NOMO-1 (cell line): ENCODE measurements around the gene TNNC1.

Source experiments
- DNase-seq, 2 experiments: peaks; one replicate each; lab custom pipeline; 2025; ENCODE audit not compliant: unreplicated experiment in 2 of 2; lab: John Stamatoyannopoulos, UW

Gene TNNC1

DNA sequence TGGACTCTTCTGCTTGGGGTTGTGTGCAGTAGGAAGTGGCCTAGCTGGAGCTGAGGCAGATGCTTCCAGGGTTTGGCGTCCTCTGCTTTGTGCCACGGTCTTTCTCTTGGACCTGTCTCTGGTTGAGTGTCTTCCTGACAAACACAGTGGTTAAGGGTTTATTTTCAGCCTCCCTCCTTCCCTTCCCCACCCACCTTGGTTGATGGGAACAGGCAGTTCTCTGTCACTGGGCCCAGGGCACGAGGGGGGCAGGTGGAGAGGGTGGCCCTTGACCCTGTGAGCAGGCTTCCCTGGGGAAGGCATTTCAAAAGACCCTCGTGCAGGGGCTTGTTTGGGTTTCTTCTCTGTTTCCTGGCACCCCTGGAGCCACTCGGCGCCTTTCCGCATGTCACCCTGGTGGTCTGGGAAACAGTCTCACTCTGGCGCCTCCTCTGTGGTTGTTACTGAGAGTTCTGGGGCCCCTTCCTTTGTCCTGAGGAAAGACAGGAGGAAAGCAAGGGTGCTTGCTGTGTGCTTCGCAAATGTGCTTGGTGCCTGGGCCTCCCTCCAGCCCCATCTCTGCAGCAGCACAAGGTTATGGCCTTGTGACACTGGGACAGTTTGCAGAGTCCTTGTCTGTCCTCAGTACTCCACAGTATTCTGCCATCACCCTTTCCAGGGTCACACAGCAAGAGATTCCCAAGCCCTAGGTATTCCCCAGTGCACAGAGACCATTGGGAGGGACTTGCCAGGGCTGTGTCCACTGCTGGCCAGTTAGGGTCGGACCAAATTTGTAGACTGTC is 31.0 kb upstream of the TNNC1 start:
- no peak for DNase-seq

DNA sequence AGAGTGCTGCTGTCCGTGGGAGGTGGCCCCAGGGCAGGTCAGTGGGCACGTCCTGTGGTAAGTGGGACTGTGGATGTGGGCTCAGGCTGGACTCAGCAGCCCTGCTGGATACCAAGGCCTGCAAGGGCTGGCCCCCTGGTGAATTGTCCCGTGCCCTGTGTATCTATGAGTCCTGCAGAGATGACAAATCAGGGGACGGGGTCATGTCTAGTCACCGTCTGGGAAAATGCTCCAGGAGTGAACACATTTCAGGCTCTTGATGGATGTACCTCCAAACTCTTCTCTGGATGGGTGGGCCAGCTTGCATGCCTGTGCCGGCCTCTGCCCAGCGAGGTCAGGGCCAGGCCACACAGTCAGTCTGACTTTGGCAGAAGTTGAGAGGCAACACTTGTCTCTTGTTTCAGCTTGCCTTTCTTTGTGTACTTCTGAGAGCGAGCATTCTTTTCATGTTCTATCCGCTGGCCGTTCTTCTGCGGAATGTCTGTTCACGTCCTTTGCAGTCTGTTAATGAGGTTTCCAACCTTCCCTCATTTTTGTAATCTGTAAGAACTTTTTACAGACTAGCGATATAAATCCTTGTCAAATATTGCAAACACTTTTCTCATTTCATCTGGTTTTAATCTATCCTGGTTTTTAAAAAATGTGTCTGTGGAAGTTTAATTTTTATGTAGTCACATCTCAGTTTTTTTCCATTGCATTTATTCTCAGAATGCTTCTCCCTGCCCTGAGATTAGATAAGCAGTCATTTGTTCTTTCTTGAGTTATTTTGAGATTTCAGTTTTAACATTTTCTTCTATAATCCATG is 29.9 kb upstream of the TNNC1 start:
- no peak for DNase-seq

DNA sequence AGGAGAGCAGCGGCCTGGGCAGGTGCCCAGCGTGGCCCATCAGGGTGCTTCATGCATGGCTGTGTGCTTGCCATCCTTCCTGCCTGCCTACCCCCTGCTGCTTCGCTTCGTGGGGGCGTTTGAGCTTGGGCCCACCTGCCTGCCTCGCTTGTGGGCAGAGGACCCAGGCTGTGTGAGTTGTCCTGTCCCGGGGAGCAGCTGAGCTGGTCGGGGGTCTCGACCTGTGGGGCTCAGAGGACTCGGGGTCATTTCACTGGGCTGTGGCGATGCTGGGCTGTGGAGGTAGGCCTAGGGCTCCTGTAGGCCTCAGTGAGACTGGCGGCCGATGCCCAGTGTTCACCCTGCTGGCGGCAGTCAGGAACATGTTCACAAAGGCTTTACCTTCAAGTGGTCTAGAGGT is 29.2 kb upstream of the TNNC1 start:
- no peak for DNase-seq

DNA sequence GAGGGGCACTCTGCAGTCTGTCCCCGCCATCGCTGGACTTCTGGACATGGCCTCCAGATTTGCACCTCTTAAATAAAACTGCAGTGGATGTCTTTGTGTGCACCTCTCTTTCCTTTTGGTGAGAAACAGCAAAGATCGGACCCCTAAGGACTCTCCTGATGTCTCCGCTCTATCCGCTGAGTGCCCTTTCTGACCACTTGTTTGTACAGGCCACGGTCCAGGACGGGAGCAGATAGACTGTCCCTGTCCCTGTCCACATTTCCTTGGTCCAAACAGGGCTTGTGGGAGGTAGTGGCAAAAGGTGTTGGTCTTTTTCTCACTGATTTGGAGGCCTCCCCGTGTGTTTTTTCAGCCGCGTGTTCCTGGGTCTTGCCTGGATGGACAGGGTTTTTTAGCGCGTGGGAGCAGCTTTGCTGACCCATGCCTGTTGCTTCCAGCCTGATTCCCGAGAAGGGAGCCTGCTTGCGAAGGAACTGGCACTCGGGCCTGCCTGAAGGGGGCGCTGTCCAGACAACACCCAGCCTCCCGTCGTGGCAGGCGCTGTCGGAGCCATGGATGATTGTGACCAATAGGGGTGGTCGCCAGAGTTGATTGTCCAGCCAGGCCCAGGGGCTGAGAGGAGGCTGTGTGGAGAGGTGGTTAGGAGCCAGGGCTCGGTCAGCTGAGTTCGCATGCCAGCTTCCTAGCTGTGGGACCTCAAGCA is 28.1 kb upstream of the TNNC1 start:
- DNase-seq, result no peak

DNA sequence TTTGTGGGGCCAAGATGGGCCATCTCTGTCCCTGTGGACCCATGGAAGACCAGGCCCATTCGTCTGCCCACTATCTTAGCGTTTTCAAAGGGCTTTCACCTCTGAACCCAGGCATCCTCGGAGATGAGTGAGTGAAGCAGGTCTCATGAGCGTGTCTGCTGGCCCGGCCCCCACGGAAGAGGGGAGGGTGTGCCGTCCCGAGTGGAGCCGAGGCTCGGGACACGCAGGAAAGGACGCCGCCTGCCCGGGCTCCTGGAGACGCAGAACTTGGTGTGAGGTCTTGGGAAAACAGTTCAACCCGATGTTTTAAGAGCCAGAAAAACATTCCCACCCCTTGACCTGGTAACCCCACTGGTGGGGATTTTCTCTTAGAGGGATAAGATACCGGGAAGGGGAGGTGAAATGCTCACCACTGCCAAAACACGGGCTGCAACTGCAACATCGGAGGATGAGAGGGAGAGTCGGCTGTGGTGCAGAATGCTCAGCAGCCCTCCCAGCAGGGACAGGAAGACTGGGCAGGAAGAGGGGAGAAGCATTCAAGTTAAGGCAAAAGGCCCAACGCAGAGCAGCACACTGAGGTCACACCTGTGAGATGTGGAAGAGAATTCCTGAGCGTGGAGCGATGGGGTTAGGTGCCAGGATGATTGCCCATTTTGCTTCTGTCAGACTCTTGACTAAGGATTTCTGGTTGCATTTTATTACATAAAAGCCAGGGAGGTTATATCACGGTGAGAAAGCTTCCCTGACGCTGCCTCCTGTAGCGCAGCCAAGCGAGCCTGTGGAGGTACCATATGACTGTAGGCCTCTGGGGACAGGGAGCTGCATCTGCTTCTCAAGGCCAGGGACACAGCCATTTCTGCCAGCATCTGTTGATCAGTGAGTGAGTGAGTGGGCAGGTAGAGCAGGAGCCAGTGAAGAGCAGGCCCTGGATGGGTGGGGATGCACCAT is 27.2 kb upstream of the TNNC1 start:
- DNase-seq, result no peak

DNA sequence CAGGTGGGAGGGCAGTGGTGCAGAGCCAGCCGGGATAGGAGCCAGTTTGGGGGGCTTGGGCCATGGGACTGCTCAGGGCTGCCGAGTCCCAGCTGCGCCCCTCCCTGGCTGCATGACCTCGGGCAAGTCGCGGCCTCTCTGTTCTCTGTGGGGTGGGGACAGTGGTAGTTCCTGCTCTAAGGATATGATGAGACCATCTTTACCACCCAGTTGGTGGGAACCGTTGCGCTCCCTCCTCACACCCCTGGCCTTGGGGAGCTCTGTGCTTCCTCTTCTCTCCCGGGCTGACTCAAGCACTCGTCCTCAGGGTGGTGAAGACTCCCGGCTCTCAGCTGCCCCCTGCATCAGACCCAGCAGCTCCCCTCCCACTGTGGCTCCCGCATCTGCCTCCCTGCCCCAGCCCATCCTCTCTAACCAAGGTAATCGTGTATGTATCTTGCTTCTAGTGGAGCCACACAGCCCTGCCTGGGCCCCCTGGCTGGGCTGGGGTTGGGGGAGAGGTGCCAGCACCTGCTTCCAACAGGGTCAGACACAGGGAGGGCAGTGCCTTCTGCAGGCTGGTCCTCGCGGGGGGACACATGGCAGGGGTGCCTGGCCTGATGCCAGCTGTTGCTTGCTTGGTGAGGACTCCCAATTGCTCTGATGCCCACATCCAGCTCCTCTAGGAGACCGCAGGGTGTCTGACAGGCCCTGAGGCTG is 26.2 kb upstream of the TNNC1 start:
- no peak for DNase-seq

DNA sequence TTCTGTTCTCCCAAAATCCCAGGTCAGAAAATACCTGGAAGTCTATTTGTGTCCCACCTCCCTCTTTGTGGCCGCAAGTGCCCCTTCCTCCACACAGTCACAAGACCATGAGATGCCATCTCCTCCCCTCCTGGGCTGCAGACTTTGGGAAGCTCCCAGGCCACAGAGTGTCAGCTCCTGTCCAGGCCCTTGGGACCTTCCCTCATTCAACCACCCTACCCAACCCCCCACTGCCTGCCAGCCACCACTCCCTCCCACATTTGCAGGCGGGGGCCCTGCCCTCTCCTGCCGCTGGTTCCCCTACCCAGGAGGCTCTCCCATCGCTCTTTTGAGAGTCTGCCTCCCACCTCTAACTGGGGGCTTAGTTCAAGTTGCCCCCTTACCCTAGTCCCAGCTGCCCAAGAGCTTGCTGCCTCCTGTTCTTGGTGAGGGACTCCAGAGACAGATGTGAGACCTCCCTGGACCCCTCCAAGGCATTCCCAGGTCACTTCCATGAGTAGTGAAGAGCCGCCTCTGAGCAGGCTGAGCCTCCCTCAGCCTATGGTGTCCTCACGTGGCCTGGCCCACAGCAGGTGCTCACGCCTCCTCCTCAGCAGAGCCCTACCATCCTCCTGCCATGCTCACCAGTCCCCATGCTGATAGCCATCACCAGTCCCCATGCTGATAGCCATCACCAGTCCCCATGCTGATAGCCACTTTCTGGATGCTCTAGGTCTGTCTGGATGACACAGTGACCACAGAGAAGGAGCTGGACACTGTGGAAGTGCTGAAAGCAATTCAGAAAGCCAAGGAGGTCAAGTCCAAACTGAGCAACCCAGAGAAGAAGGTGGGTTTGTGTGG is 25.4 kb upstream of the TNNC1 start:
- DNase-seq, result no peak

DNA sequence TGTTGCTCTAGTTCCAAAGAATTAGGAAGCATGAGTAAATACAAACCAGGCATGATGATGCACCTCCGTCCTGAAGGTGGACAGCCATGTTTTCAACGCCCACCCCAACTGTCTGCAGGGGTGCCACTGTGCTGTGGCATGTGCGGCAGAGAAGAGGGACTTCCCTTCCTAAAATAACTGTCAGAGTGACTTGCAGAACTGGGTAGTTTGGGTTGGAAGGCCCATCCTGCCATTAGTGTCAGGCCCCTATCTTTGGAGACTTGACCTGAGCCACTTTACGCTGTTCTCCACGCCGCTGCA is 23.9 kb upstream of the TNNC1 start:
- no peak for DNase-seq

DNA sequence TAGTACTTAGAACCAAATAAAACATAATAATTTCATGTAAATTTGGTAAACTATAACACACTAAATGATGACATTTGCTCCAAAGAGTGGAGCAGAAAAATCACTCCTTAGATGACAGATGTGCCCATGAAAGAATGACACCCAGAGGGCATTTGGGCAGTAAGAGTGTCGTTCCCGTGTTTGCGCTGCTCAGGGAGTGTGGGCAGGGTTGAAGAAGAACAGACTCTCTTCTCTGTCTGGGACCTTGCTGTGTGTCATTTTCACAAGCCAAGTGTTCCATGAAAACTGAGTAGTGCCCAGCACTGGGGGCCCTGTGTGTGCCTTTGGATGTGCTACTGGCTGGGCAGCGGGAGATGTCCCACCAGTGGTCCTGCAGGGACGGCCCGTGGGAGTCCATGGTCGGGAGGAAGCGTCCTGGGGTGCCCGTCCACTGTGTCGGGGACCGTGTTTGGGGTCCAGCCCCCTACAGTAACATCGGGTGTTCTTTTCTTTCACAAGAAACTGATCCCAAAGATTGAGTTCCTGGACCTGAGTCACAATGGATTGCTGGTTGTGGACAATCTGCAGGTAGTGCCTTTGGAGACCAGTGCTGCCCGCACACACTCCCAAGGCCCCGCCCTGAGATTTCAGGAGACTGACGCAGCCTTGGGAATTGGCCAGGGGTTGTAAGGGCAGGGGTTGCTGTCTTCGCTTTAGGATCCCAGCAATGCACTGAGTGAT is 23.4 kb upstream of the TNNC1 start:
- DNase-seq, result no peak

DNA sequence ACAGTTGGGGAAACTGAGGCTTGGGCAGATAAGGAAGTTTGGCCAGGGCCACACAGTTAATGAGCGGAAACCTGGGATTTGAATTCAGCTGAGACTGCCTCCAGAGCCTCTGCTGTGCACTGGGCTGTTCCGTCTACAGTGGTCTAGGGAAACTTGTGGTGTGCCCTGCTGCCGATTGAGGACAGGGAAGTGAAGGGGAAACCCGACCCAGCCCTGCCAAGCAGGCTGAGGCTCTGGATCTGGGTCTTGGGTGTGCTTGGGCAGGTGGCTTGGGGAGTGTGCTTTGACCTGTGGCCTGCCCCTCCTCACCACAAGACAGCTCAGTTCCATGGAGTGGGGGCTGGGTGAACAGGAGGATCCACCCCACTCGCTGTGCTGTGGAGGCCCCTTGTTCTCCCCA is 19.2 kb upstream of the TNNC1 start:
- DNase-seq, result no peak

DNA sequence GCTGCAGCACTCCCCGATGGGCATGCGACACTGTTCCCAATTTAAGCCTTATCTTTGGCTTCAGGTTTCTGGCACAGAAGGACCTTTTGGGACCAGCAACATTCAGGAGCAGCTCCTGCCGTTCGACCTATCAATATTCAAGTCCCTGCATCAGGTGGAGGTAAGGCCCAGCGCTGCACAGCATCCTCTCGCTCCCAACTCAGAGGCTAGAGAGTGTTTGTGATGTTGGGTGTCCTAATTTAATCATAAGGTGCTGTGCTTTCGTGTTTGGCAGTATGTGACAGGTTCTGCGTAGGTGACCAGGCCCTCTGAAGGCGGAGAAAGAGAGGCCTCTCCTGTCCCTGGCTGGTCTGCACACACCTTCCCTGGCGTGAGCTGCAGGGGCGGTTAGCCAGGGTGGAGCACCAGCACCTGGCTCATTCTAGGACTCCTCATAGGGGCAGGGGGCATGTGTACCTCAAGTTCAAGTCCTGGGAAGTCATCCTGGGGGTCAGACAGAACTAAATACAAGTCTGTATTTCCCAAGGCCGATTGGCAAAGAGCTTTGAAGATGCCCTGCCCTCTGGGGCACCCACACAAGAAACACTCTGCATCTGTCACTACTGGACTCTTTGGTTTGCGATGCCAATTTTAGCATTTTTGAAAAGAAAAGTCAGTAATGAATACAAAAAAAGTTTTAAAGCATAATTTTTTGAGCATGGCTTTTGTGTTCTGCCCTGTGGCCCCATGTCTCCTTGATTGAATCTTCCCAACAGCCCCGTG is 18.6 kb upstream of the TNNC1 start:
- no peak for DNase-seq

DNA sequence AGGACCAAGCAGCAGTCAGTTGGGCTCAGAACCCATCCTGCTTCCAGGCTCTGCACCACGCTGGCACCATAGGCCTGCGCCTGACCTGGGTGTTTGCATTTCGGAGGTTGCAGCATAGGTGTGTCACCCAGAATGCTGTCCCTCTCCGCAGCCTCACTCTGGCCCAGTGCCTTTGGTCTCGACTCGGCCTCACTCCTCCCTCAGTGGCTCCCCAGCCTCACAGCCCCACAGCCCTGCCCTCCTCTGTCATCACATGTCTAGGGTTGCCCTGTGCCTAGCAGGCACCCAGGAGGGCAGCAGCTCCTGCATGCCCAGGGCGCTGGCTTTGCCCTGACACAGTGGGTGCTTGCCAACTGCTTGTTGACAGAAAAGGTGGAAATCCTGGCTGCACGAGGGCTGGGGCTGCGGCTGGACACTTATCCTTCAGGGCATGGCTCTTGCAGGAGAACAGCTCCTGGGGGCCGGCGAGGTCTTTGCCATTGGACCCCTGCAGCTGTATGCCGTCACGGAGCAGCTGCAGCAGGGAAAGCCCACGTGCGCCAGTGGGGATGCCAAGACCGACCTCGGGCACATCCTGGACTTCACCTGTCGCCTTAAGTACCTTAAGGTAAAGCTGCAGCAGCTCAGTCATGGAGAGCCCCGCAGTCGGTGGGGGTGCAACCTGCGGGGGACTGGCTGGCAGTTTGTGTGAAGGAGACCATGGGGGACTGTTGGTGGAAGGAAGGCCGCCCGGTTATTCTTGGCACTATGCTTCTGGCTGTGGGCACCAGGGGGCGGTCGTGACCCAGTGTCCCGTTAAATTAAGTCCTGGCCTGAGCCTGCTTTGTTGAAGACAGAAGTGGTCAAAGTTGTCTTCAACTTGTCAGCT is 17.8 kb upstream of the TNNC1 start:
- peak; percentile 21 to 54 for DNase-seq

DNA sequence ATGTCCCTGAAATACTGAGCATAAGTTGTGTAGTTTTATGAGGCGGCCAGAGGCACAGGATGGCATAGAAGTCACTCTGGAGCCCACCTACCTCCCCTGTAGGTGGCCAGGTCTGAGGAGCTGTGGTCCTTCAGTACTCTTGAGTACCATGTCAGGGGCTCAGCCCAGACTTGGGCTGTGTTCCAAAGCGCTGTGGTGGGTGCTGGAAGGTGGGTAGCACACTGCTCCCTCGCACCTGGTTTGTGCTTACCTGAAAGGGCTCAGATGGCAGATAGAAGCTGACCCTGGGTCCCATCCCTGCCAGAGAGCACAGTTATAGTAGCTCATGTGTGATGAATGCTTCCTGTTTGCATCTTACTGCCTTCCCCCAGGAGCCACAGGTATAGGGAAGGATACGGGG is 17.1 kb upstream of the TNNC1 start:
- no peak for DNase-seq

DNA sequence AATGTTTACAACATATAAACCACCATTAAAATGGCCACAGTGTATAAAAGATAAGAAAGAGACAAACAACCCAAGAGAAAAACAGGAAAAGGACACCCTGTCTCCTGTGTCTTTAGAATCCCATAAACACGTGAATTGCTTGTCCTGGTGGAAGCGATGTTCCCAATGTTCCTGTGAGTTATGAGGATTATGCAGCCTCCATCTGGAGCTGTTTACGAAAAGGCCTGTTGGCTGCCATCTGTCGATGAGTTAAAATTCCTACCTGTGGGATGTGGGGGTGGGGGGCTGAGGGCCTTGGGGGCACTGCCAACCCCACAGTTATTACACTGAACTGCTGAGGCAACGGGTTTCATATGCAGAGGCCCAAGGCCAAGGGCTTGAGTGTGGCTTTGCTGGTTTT is 15.2 kb upstream of the TNNC1 start:
- no peak for DNase-seq

DNA sequence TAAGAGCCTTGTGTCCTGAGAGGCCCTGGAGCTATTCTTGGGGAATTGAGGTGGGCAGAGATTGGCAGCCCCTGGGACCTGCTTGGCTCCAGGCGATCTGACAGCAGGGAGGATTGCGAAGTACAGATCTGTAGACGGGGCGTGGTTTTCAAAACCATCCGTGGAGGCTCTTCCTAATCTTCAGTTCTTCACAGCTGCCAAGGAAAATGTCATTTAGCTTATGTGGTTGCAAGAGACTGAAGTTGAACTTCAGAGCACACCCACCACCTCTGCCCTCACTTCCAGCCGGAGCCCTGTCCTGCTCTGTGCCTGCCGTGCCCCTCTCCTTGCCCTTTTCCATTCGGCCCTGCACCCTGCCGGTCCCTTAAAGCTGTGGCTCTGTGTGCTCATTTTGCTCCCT is 14.5 kb upstream of the TNNC1 start:
- peak in 1 of 2 experiments; percentile 8 for DNase-seq

DNA sequence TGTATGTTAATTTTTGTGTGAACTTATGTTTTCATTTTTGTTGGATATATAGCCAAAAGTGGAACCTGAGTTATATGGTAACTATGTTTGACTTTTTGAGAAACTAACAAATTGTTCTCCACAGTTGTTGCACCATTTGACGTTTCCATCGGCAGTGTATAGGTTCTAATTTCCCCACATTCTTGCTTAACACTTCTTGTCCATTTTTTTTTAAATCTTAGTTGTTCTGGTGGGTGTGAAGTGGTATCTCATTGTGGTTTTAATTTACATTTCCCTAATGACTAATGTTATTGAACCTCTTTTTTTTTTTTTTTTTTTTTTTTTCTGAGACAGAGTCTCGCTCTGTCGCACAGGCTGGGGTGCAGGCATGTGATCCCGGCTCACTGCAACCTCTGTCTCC is 9.6 kb upstream of the TNNC1 start:
- DNase-seq, result no peak

DNA sequence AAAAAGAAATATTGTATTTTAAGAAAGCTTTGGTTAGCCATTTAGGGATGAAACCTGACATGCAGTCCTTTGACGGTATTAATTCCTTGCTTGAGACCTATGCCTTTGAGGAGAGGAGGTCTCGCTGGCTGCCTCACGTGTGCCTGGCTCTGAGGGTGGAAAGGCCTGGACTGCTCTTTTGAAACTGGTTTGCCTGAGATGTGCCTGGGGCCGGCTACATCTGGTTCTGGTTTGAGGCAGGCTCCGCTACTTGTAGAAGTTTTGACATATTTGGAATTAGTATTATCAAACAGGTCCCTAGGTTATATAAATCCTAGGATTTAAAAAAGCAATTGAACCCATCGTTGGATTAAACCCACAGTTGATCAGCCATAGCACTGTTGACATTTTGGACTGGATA is 8.0 kb upstream of the TNNC1 start:
- DNase-seq, result no peak
